Measurements from ENCODE around the gene TMEM151A.
A peak's percentile ranks its signal among the peaks of the same experiment; 100 is the strongest.

TMEM151A gene

DNA sequence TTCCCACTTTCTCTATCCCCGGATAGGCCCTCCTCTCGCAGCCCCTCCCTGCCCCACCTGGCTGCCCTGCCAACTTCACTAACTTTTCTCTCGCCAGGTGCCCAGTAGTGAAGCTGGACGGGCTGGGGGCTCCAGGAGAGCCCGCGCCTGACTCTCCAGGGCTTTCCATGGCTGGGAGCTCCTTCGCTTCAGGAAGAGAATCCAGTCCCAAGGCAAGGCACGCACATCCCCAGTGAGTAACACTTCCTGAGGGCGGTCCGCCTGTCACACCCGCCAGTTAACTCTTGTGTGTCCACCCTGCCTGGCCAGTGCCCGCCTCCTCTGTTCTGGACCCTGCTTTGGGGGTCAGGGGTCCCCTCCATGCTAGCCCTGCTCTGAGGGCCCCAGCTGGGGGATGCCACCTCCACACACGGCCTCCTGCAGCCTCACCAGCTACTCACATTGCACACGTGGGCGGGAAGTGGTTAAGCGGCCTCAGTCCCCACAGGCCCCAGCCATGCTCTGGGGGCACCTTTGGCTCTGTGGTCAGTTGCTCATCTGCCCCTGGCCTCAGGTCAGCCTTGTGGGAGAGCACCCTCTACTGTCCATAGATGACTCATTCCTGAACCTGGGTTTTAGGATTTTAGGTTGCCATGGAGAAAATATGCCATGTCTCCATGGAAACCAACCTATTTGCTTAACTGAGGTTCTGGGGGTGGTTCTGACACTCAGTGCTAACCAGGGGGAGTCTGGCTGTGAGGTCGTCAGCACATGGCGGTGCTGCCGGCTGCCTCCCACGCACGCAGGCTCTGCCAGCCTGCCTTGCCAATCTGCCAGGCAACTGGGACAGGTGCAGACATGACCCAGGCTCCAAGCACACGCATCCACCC lies 44.8 kb downstream of the TMEM151A start, which contains the start of gene RIN1:
Gene RIN1 (minus strand): TSS at position 201 of the 869 bp plus-strand sequence. CDS start 32 bp downstream, at position 169.
- H3K79me2 ChIP-seq (ENCODE audit: low read length) = no peaks in the 10 kb centered on the region
- no peaks in the 10 kb centered on the region for H3K4me1 ChIP-seq (ENCODE audit: low read length)
- no peak within 1 kb of the TSS for H3K4me2 ChIP-seq (ENCODE audit: low read depth, low read length)
- no peaks in the 10 kb centered on the region for H3K9me3 ChIP-seq (replicated peaks; ENCODE audit: insufficient read depth, low read length)
- H3K36me3 ChIP-seq (replicated peaks; ENCODE audit: insufficient read depth, low read length) = no peaks in the 10 kb centered on the region
- H3K27me3 ChIP-seq (replicated peaks; ENCODE audit: insufficient read depth, low read length) = peaks cover 38% of the 10 kb centered on the region
- no peaks in the 10 kb centered on the region for H3F3A ChIP-seq (ENCODE audit: insufficient read depth, low read length)
- no peaks in the 10 kb centered on the region for H3K9me2 ChIP-seq (replicated peaks; ENCODE audit: insufficient read depth, low read length)
- DNase-seq = no peak
- H4K20me1 ChIP-seq (ENCODE audit: insufficient read depth, low read length) = no peaks in the 10 kb centered on the region
- H3K4me3 ChIP-seq (ENCODE audit: low read length) = no peak within 1 kb of the TSS
- H3K27ac ChIP-seq (ENCODE audit: low read length) = no peak within 1 kb of the TSS
- TF ChIP-seq, protein P1, sequence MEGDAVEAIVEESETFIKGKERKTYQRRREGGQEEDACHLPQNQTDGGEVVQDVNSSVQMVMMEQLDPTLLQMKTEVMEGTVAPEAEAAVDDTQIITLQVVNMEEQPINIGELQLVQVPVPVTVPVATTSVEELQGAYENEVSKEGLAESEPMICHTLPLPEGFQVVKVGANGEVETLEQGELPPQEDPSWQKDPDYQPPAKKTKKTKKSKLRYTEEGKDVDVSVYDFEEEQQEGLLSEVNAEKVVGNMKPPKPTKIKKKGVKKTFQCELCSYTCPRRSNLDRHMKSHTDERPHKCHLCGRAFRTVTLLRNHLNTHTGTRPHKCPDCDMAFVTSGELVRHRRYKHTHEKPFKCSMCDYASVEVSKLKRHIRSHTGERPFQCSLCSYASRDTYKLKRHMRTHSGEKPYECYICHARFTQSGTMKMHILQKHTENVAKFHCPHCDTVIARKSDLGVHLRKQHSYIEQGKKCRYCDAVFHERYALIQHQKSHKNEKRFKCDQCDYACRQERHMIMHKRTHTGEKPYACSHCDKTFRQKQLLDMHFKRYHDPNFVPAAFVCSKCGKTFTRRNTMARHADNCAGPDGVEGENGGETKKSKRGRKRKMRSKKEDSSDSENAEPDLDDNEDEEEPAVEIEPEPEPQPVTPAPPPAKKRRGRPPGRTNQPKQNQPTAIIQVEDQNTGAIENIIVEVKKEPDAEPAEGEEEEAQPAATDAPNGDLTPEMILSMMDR (IDR thresholded peaks at IDR 0.05; ENCODE audit: low read length) = peak; percentile 17; the same call in 1 of the 2 replicates
- TF ChIP-seq EZH2 (optimal IDR thresholded peaks at IDR 0.05; ENCODE audit: low read depth, low read length) = no peak
- no peak within 1 kb of the TSS for H2AFZ ChIP-seq (ENCODE audit: low read length)
- H3K9ac ChIP-seq (ENCODE audit: low read length) = no peak within 1 kb of the TSS

DNA sequence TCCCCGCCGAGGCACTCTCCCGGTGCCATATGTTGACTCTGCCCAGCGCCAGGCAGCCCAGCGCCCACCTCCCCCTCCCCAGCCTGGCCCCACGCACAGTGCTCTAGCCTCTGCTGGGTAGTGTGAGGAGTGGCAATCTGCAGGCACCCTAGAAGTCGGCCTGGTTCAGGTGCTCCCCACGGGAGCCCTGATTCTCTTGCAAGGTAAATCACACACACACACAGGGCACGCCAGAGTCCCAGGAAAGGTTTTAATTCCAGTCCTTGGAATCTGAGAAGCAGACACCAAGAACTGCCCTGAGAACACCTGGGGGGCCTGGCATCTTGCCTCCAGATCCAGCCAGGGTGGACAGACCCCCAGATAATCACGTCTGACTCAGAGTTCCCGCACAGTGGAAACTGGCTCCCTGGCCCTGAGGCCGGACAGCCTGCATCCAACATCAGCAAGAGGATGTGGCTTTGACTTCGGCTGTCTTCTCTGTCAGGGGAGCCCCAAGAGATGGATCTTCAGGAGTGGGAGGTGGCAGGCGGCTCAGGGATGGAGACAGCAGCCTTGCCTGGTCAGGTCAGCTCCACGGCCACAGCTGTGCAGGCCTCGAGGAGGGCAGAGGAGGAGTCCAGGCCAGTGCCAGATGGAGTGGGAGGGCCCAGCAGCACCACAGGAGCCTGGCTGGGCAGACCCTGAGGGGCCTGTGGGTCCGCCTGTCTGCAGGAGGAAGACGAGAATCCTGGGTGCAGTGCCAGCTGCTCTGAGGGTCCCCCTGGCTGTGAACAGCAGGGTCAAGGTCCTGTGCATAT lies 45.6 kb downstream of the TMEM151A start:
- Histone ChIP-seq H3F3A (ENCODE audit: insufficient read depth, low read length) (no peaks in the 10 kb centered on the region), H3K79me2 (ENCODE audit: low read length) (no peaks in the 10 kb centered on the region), H3K4me2 (ENCODE audit: low read depth, low read length) (no peak overlapping the region), H4K20me1 (ENCODE audit: insufficient read depth, low read length) (no peaks in the 10 kb centered on the region), H3K9me2 (replicated peaks; ENCODE audit: insufficient read depth, low read length) (no peaks in the 10 kb centered on the region), H3K27ac (ENCODE audit: low read length) (no peak overlapping the region), H3K4me3 (ENCODE audit: low read length) (no peak overlapping the region), H3K9ac (ENCODE audit: low read length) (no peak overlapping the region), H3K36me3 (replicated peaks; ENCODE audit: insufficient read depth, low read length) (no peaks in the 10 kb centered on the region), H3K27me3 (replicated peaks; ENCODE audit: insufficient read depth, low read length) (peaks cover 30% of the 10 kb centered on the region), H2AFZ (ENCODE audit: low read length) (no peak overlapping the region), H3K4me1 (ENCODE audit: low read length) (no peaks in the 10 kb centered on the region), H3K9me3 (replicated peaks; ENCODE audit: insufficient read depth, low read length) (no peaks in the 10 kb centered on the region)
- TF ChIP-seq EZH2 (optimal IDR thresholded peaks at IDR 0.05; ENCODE audit: low read depth, low read length) (no peak), EZH2phosphoT487 (IDR thresholded peaks at IDR 0.05; ENCODE audit: low read length) (no peak)
- TF ChIP-seq, protein P1 (IDR thresholded peaks at IDR 0.05; ENCODE audit: low read length) = no peak
- no peak for DNase-seq

DNA sequence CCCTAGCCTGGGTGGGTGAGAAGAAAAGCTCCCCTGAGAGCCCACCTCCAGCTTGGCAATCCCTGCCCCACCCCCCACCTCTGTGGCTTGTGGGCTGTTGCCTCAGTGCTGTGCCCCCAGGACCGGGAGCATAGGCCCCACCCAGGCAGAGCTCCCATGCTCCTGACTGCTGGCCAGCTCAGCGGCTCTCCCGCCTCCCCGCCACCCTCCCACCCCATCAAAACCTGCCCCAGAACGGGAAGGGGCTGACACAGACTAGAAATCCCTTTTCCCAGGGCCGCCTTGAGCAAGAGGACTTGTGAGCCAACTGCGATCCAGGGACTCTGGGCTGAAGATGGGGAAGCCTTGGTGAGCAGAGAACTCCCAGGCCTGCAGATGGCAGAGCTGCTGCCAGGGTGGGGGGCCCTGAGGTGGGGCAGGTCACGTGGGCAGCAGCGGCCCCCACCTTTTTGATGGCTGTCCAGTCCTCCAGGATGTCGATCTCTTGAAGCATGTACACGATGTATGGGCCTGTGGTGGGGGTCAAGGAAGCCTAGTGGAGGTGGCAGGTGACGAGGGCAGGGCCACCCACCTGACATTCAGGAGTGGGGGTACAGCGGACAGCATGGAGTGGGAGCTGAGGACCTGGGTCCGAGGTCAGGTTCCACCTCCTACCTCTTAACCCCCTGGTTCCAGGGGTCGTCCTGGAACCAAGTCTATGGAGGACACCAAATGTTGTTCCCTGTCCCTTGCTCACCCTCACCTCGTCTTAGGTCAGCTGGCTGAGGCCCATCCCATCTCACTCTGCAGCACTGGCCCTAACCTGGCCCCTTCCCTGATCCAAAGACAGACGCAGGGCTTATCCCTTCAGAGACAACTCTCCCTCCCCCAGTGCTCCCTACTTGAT lies 46.8 kb downstream of the TMEM151A start:
- H3K9me3 ChIP-seq (replicated peaks; ENCODE audit: insufficient read depth, low read length) = no peaks in the 10 kb centered on the region
- no peak overlapping the region for H3K4me3 ChIP-seq (ENCODE audit: low read length)
- H4K20me1 ChIP-seq (ENCODE audit: insufficient read depth, low read length) = no peaks in the 10 kb centered on the region
- H3K4me1 ChIP-seq (ENCODE audit: low read length) = peaks cover under 1% of the 10 kb centered on the region; the same call in 1 of the 2 replicates
- no peaks in the 10 kb centered on the region for H3F3A ChIP-seq (ENCODE audit: insufficient read depth, low read length)
- no peak overlapping the region for H3K4me2 ChIP-seq (ENCODE audit: low read depth, low read length)
- no peak overlapping the region for H2AFZ ChIP-seq (ENCODE audit: low read length)
- peaks cover 18% of the 10 kb centered on the region for H3K27me3 ChIP-seq (replicated peaks; ENCODE audit: insufficient read depth, low read length)
- TF ChIP-seq, protein P1 (IDR thresholded peaks at IDR 0.05; ENCODE audit: low read length) = no peak
- no peak for TF ChIP-seq EZH2 (optimal IDR thresholded peaks at IDR 0.05; ENCODE audit: low read depth, low read length)
- TF ChIP-seq EZH2phosphoT487 (IDR thresholded peaks at IDR 0.05; ENCODE audit: low read length) = no peak
- no peak for DNase-seq
- H3K79me2 ChIP-seq (ENCODE audit: low read length) = peaks cover 7% of the 10 kb centered on the region
- no peaks in the 10 kb centered on the region for H3K9me2 ChIP-seq (replicated peaks; ENCODE audit: insufficient read depth, low read length)
- H3K36me3 ChIP-seq (replicated peaks; ENCODE audit: insufficient read depth, low read length) = no peaks in the 10 kb centered on the region
- H3K27ac ChIP-seq (ENCODE audit: low read length) = no peak overlapping the region
- no peak overlapping the region for H3K9ac ChIP-seq (ENCODE audit: low read length)
